HUES6 (cell line): Measurements from ENCODE around the gene PPM1K.
A peak's percentile ranks its signal among the peaks of the same experiment; 100 is the strongest.

ENCODE experiments used
- H3K27ac ChIP-seq: 2 replicates; pipeline ENCODE4 v1.7.0; 2013; ENCODE audit warnings: low read depth, mild to moderate bottlenecking, low read length, inconsistent platforms
- H3K27me3 ChIP-seq: 2 replicates; pipeline ENCODE4 v1.6.1; 2013; ENCODE audit warnings: low read length; ENCODE audit not compliant: control insufficient read depth, insufficient read depth
- H3K36me3 ChIP-seq: 2 replicates; pipeline ENCODE4 v1.6.1; 2013; ENCODE audit warnings: low read length; ENCODE audit not compliant: control insufficient read depth, insufficient read depth
- H3K4me1 ChIP-seq: 2 replicates; pipeline ENCODE4 v1.6.1; 2013; ENCODE audit warnings: low read length; ENCODE audit not compliant: control insufficient read depth, insufficient read depth
- H3K4me3 ChIP-seq: 2 replicates; pipeline ENCODE4 v1.5.1; 2013; ENCODE audit warnings: low read depth, low read length
- H3K9ac ChIP-seq: one replicate; pipeline ENCODE4 v1.6.1; 2013; ENCODE audit warnings: mild to moderate bottlenecking, low read length
- H3K9me3 ChIP-seq: 2 replicates; pipeline ENCODE4 v1.6.1; 2013; ENCODE audit warnings: low read depth, low read length; ENCODE audit not compliant: control insufficient read depth, insufficient read depth

Gene PPM1K

DNA sequence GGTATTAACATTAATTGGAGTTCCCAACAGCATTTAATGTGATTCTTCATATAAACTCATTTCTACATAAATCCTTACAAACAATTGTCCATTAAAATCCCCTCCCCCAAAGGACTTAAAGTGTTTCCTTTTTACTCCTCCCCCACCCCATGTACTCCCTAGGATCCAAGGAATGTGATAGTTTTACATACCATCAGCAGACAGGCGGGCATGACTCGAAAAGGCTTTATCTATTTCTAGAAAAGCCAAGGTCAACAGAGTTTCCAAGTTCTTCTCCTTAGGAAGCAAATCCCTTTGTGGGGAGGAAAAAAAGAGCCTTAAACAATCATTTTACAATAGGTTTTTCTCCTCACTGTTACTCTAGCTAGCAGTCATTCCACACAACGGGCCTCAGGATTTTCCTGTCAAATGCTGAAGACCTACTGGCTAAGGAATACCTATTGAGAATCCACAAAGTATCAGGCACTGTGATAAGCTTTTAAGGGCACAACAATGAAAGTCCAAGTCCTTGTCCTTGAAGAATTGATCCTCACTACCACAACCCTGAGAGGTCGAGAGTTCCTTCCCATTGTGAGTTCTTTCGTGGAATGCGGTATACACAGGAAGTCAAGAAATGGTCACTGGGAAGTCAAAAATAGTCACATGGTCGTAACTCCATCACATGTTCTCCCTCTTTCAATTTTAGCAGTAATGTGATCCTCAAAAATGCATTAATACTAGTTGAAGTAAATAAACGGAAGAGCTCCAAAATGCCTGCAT is 7.2 kb downstream of the PPM1K start:
- peak overlapping the region; percentile 77 for H3K9ac ChIP-seq
- H3K36me3 ChIP-seq, result peaks cover 14% of the 10 kb centered on the region

DNA sequence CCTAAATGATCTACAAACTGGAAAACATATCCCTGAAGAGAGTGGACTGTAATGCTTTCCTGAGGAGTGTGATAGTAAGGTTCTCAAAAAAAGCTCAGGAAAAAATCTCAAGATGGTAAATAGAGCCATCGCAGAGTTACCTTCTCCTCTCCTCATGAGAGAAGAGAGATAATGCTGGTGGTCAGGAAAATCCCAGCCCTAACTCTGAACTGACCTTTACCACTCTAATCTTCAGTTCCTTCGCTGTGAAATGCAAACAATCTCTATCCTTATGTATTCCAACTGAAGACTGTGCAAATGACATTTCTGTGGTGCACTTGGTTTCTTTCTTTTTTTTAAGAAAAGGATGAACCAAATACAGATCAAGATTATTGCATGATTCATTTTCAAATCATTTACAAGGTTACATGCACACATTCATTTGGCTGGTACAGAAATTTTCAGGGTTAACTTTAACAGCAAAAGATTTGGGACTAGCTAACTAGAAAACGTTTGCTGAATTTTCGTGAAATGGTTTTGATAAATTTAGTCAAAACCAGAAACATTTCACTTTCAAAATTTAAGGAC is 8.3 kb downstream of the PPM1K start:
- peaks cover 14% of the 10 kb centered on the region for H3K36me3 ChIP-seq
- H3K9me3 ChIP-seq, result peaks cover 17% of the 10 kb centered on the region; the same call in 1 of the 2 replicates
- H3K27ac ChIP-seq, result peak overlapping the region; percentile 88; the same call in 1 of the 2 replicates
- no peak overlapping the region for H3K9ac ChIP-seq
- peaks cover 29% of the 10 kb centered on the region; the same call in 1 of the 2 replicates for H3K4me1 ChIP-seq
- H3K27me3 ChIP-seq, result no peaks in the 10 kb centered on the region
- H3K4me3 ChIP-seq, result peak overlapping the region; percentile 13; the same call in 1 of the 2 replicates

More for the DNA sequence above, 7.2 kb downstream of the PPM1K start:
- Histone ChIP-seq H3K27ac (peak overlapping the region; percentile 88; the same call in 1 of the 2 replicates), H3K27me3 (no peaks in the 10 kb centered on the region), H3K9me3 (peaks cover 17% of the 10 kb centered on the region; the same call in 1 of the 2 replicates), H3K4me3 (peak overlapping the region; percentile 36; the same call in 1 of the 2 replicates), H3K4me1 (peaks cover 38% of the 10 kb centered on the region; the same call in 1 of the 2 replicates)

DNA sequence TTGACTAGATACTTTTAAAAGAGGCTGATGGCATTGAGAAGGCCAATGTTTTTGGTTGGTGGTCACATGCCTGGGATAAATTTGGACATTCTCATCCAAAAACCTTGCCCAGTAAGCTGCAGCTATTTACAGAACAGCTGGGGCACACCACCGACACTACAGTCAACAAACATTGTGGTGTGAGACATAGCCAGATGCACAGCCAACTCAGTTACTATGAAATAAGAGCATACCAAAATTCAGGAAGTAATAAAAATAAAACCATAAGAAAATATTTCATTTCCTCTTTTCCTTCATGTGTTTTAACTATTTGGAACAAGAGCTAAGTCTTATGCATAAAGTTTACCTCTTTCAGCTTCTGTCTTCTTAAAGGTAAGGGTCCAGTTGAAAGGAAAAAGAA is 8.8 kb downstream of the PPM1K start:
- no peak overlapping the region; the same call in 1 of the 2 replicates for H3K27ac ChIP-seq
- no peaks in the 10 kb centered on the region for H3K27me3 ChIP-seq
- peaks cover 17% of the 10 kb centered on the region; the same call in 1 of the 2 replicates for H3K9me3 ChIP-seq
- peaks cover 29% of the 10 kb centered on the region; the same call in 1 of the 2 replicates for H3K4me1 ChIP-seq
- H3K4me3 ChIP-seq, result no peak overlapping the region
- no peak overlapping the region for H3K9ac ChIP-seq
- H3K36me3 ChIP-seq, result peaks cover 14% of the 10 kb centered on the region

DNA sequence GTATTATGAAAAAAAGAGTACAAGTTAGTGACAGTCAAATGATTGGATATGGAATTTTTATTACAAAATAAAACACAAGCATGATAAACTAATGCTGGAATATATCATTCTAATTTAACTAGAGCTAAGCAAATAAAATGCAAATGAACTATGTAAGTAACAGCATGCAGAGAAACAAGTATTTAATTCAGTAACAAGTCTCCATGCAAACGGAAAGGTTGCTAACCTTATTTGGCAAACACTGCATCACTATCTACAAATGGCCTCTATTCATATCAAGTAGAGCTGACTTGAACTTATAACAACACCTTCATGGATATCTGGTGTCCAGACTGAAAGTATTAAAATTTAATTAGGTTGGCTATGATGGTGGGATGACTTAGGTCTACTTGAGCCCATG is 15.4 kb downstream of the PPM1K start:
- H3K4me1 ChIP-seq, result peaks cover 3% of the 10 kb centered on the region; the same call in 1 of the 2 replicates
- no peak overlapping the region for H3K4me3 ChIP-seq

DNA sequence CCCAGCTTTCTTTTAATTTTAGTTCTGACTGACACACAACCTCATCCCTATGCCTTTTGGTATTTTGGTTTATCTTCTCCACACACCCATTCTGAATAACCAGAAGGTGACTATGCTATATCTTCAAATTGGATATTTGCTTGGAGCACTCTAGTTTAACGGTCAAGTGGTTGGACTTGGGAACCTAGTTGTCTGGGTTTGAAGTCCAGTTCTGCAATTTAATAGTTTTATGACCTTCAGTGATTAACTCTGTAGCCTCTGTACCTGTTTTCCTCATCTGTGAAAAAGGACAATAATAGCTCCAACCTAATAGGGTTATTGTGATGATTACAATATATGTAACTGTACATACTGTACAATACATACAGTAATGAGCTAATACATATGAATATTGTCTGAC is 20.0 kb downstream of the PPM1K start:
- no peak overlapping the region for H3K27ac ChIP-seq
- no peaks in the 10 kb centered on the region for H3K27me3 ChIP-seq
- H3K36me3 ChIP-seq, result peaks cover 56% of the 10 kb centered on the region
- no peaks in the 10 kb centered on the region for H3K9me3 ChIP-seq
- H3K4me1 ChIP-seq, result no peaks in the 10 kb centered on the region
- H3K9ac ChIP-seq, result no peak overlapping the region
- no peak overlapping the region for H3K4me3 ChIP-seq

More for the DNA sequence above, 15.4 kb downstream of the PPM1K start:
- H3K36me3 ChIP-seq, result peaks cover 42% of the 10 kb centered on the region
- H3K9ac ChIP-seq, result no peak overlapping the region
- H3K27ac ChIP-seq, result no peak overlapping the region
- H3K27me3 ChIP-seq, result no peaks in the 10 kb centered on the region
- H3K9me3 ChIP-seq, result no peaks in the 10 kb centered on the region

DNA sequence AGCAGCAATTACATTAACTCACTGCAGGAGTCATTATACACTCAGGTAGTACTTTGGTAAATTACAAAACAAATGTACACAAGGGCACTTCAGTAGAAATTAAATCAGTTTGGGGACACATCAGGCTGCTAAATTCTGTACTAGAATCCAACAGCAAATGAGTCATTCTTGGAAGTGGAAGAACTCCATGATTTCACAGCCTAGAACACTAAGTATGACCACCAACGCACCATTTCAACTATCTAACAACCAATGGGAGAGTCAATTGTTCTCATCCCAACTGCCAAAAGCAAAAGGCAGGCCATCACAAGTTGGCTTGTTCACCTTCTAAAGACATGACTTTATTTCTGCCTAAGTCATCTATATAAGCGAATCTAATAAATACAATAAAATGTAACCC is 26.6 kb downstream of the PPM1K start:
- Histone ChIP-seq H3K9ac (no peak overlapping the region), H3K4me1 (no peaks in the 10 kb centered on the region), H3K27me3 (no peaks in the 10 kb centered on the region), H3K27ac (no peak overlapping the region), H3K36me3 (peaks cover 12% of the 10 kb centered on the region; the same call in 1 of the 2 replicates), H3K9me3 (no peaks in the 10 kb centered on the region), H3K4me3 (no peak overlapping the region)

DNA sequence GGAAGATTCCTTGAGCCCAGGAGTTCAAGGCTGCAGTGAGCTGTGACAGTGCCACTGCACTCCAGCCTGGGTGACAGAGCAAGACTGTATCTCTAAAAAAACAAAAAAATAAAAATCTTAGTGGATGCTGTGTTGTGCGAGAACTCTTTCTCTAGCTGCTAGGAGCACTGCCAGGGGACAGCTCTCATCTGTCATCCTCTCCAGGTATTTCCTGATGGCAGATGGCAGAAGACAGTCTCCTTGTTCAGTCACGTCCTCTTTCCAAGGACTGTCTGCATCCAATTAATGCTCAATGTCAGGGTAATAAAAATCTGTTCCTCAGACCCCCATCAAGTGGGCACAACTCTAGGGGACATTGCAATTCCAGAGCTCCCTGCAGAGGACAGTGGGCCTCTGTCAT is 29.2 kb downstream of the PPM1K start:
- no peaks in the 10 kb centered on the region for H3K4me1 ChIP-seq

DNA sequence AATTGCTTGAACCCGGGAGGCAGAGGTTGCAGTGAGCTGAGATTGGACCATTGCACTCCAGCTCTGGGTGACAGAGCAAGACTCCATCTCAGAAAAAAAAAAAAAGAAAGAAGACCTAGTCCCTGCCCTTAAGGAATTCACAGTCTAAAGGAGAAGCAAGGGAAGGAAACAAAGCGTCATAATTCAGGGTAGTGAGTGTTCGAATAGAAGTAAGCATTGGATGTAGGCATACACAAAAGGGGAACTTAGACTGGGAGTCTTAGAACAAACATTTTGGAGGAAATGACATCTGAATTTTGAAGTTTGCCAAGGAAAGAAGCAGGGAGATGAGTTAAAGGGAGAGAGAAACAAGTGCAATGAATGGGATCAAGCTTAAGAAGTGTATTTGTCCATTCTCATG is 32.4 kb downstream of the PPM1K start:
- no peak overlapping the region for H3K27ac ChIP-seq
- H3K4me3 ChIP-seq, result no peak overlapping the region
- no peak overlapping the region for H3K9ac ChIP-seq
- H3K4me1 ChIP-seq, result no peaks in the 10 kb centered on the region
- H3K27me3 ChIP-seq, result no peaks in the 10 kb centered on the region
- H3K36me3 ChIP-seq, result no peaks in the 10 kb centered on the region
- no peaks in the 10 kb centered on the region for H3K9me3 ChIP-seq

More for the DNA sequence above, 29.2 kb downstream of the PPM1K start:
- H3K27ac ChIP-seq, result no peak overlapping the region
- no peaks in the 10 kb centered on the region for H3K9me3 ChIP-seq
- no peak overlapping the region for H3K4me3 ChIP-seq
- H3K36me3 ChIP-seq, result peaks cover under 1% of the 10 kb centered on the region; the same call in 1 of the 2 replicates
- no peak overlapping the region for H3K9ac ChIP-seq
- H3K27me3 ChIP-seq, result no peaks in the 10 kb centered on the region

DNA sequence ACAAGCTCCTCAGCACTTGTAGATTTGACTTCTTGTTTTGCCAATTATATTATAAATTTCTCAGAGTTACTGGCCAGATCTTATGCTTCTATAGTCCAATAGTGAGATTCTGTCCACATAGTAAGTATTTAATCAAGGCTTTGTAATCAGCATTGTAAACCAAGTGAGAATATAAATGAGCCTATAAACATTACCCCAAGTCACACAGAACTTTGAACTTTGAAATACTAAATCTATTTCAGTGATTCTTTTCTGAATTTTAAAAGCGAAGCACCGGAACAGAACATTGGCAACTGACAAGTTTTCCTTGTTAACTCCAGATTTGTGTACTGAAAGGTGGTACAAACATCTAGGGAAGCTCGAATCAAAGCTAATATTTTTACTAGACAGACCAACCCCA is 37.2 kb downstream of the PPM1K start:
- H3K9ac ChIP-seq, result no peak overlapping the region
- H3K27me3 ChIP-seq, result no peaks in the 10 kb centered on the region
- no peak overlapping the region for H3K27ac ChIP-seq
- H3K4me3 ChIP-seq, result no peak overlapping the region
- no peaks in the 10 kb centered on the region for H3K9me3 ChIP-seq
- 0 out of 2 replicates have a peak, but pooled peaks cover 2% of the 10 kb centered on the region for H3K4me1 ChIP-seq
- no peaks in the 10 kb centered on the region for H3K36me3 ChIP-seq

DNA sequence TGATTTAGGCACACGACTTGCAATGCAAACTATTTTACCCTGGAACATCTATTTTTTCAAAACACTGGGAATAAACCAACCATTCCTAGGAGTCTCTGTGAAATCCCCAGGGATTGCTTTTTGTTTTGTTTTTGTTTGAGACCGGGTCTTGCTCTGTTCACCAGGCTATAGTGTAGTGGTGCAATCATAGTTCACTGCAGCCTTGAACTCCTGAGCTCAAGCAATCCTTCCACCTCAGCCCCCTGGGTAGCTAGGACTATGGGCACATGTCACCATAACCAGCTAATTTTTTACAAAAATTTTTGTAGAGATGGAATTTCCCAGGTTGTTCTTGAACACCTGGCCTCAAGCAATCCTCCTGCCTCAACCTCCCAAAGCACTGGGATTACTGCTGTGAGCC is 37.8 kb downstream of the PPM1K start:
- H3K27me3 ChIP-seq, result no peaks in the 10 kb centered on the region
- H3K4me1 ChIP-seq, result 0 out of 2 replicates have a peak, but pooled peaks cover 2% of the 10 kb centered on the region
- no peaks in the 10 kb centered on the region for H3K9me3 ChIP-seq
- H3K36me3 ChIP-seq, result no peaks in the 10 kb centered on the region
- H3K4me3 ChIP-seq, result no peak overlapping the region
- H3K27ac ChIP-seq, result no peak overlapping the region
- no peak overlapping the region for H3K9ac ChIP-seq
